Measurements from ENCODE around the gene ERCC6L2. TPM values are rescaled to one million over a fixed set of nuclear protein-coding genes. Genes with fewer than 3 reads are reported as not detected.

ERCC6L2 gene
- polyA plus RNA-seq, 3 donors from 2014 or later, result 18.0 to 40.5 (median 18.3) TPM

GRCh38 chr9:96015876-96016686 is 140.6 kb downstream of the ERCC6L2 start:
- peaks cover 0 to 17% (median 17%) of the 10 kb centered on the region in 3 donors for H3K36me3 Mint-ChIP-seq
- no peaks in the 10 kb centered on the region for H3K9me3 Mint-ChIP-seq
- peak overlapping the region; percentile 54 to 86 (median 72) for H3K4me3 Mint-ChIP-seq
- peak overlapping the region; percentile 96 to 99 (median 97) for H3K27ac Mint-ChIP-seq
- peaks cover 61 to 68% of the 10 kb centered on the region in 2 donors for H3K4me1 Mint-ChIP-seq
- DNase-seq, result peak; percentile 49 to 71 (median 61)
- peaks cover 2 to 14% (median 3%) of the 10 kb centered on the region in 3 donors for H3K27me3 Mint-ChIP-seq (ENCODE audit: low read depth in 3 of 3)
